SK-N-SH treated with all-trans-retinoic acid at 6 μM for 48 hours (cell line): ENCODE results near the gene AK3.

Experiments used
- ATAC-seq: fragments of 200-7000 bp; cut with Tn5 transposase; 3 replicates; pipeline ENCODE4 v1.9.1; 2020; ENCODE audit warnings: mild to moderate bottlenecking, moderate library complexity
- ARNTL ChIP-seq: fragments of 450-650 bp; formaldehyde crosslinking; IDR thresholded peaks from 2 replicates; pipeline ENCODE4 v1.5.0; 2020; ENCODE audit warnings: low read depth, mild to moderate bottlenecking, moderate library complexity, borderline replicate concordance
- BACH2 ChIP-seq: fragments of 250-450 bp; sonication (Bioruptor Pico); IDR thresholded peaks from 2 replicates; pipeline ENCODE4 v1.9.0; 2021; ENCODE audit warnings: mild to moderate bottlenecking, borderline replicate concordance
- CSDC2 ChIP-seq: fragments of 250-450 bp; sonication (Bioruptor Pico); IDR thresholded peaks from 2 replicates; pipeline ENCODE4 v1.5.0; 2020; ENCODE audit warnings: mild to moderate bottlenecking, moderate library complexity
- ESRRG ChIP-seq: fragments of 250-450 bp; sonication (Bioruptor Pico); IDR thresholded peaks from 2 replicates; pipeline ENCODE4 v1.6.1; 2021; ENCODE audit warnings: mild to moderate bottlenecking
- GLIS3 ChIP-seq: fragments of 250-450 bp; sonication (Bioruptor Pico); IDR thresholded peaks from 2 replicates; pipeline ENCODE4 v1.5.0; 2020; ENCODE audit warnings: mild to moderate bottlenecking, moderate library complexity
- ISL1 ChIP-seq: fragments of 250-450 bp; sonication (Bioruptor Pico); IDR thresholded peaks from 2 replicates; pipeline ENCODE4 v2.1.2; 2022; ENCODE audit warnings: mild to moderate bottlenecking, moderate library complexity
- OSR1 ChIP-seq: fragments of 250-450 bp; sonication (Bioruptor Pico); IDR thresholded peaks from 2 replicates; pipeline ENCODE4 v1.8.0; 2022; ENCODE audit warnings: moderate library complexity, mild to moderate bottlenecking, inconsistent platforms
- POU6F1 ChIP-seq: fragments of 250-450 bp; sonication (Bioruptor Pico); IDR thresholded peaks from 2 replicates; pipeline ENCODE4 v1.8.0; 2021; ENCODE audit warnings: low read depth, mild to moderate bottlenecking, moderate library complexity, borderline replicate concordance
- PPARA ChIP-seq: fragments of 250-450 bp; sonication (Bioruptor Pico); IDR thresholded peaks from 2 replicates; pipeline ENCODE4 v1.5.0; 2020; ENCODE audit warnings: mild to moderate bottlenecking, borderline replicate concordance
- RARB ChIP-seq: fragments of 250-450 bp; sonication (Bioruptor Pico); IDR thresholded peaks from 2 replicates; pipeline ENCODE4 v1.8.0; 2021; ENCODE audit warnings: mild to moderate bottlenecking, moderate library complexity
- SNAI2 ChIP-seq: fragments of 250-450 bp; sonication (Bioruptor Pico); IDR thresholded peaks from 2 replicates; pipeline ENCODE4 v1.5.0; 2020; ENCODE audit warnings: mild to moderate bottlenecking, moderate library complexity
- TCF4 ChIP-seq: fragments of 250-450 bp; sonication (Bioruptor Pico); IDR thresholded peaks from 2 replicates; pipeline ENCODE4 v1.8.0; 2021; ENCODE audit warnings: mild to moderate bottlenecking, moderate library complexity, borderline replicate concordance
- ZC3H10 ChIP-seq: fragments of 250-450 bp; sonication (Bioruptor Pico); IDR thresholded peaks from 2 replicates; pipeline ENCODE4 v1.5.1; 2021; ENCODE audit warnings: mild to moderate bottlenecking, moderate library complexity
- ZFP3 ChIP-seq: fragments of 250-450 bp; sonication (Bioruptor Pico); IDR thresholded peaks from 2 replicates; pipeline ENCODE4 v1.5.0; 2020; ENCODE audit warnings: mild to moderate bottlenecking, moderate library complexity
- ZFP30 ChIP-seq: fragments of 450-650 bp; formaldehyde crosslinking; IDR thresholded peaks from 2 replicates; pipeline ENCODE4 v1.5.0; 2022; ENCODE audit warnings: mild to moderate bottlenecking, moderate library complexity
- ZNF565 ChIP-seq: fragments of 450-650 bp; formaldehyde crosslinking; conservative IDR thresholded peaks from 2 replicates; pipeline ENCODE4 v1.5.0; 2020; ENCODE audit warnings: low read depth, mild to moderate bottlenecking, moderate library complexity
- ZNF70 ChIP-seq: fragments of 450-650 bp; formaldehyde crosslinking; IDR thresholded peaks from 2 replicates; pipeline ENCODE4 v1.5.0; 2020; ENCODE audit warnings: mild to moderate bottlenecking, moderate library complexity
- ZNF8 ChIP-seq: fragments of 450-650 bp; formaldehyde crosslinking; IDR thresholded peaks from 2 replicates; pipeline ENCODE4 v1.5.0; 2020; ENCODE audit warnings: mild to moderate bottlenecking, moderate library complexity
- TF ChIP-seq, protein P1 (sequence below): fragments of 250-450 bp; sonication (Bioruptor Pico); IDR thresholded peaks from 2 replicates; pipeline ENCODE4 v1.5.0; 2020; ENCODE audit warnings: mild to moderate bottlenecking, moderate library complexity
- TF ChIP-seq, protein P2 (sequence below): fragments of 250-450 bp; sonication (Bioruptor Pico); IDR thresholded peaks from 2 replicates; pipeline ENCODE4 v1.5.1; 2020; ENCODE audit warnings: low read depth, mild to moderate bottlenecking, moderate library complexity
- TF ChIP-seq, protein P3 (sequence below): fragments of 250-450 bp; sonication (Bioruptor Pico); IDR thresholded peaks from 2 replicates; pipeline ENCODE4 v1.8.0; 2020; ENCODE audit warnings: mild to moderate bottlenecking, moderate library complexity, borderline replicate concordance

The AK3 gene

GRCh38 chr9:4700932-4701331 is 40.1 kb downstream of the AK3 start:
- TF ChIP-seq ZNF565 (CRISPR knock-in tag) (no peak), BACH2 (no peak), TCF4 (CRISPR knock-in tag) (no peak), ZNF8 (CRISPR knock-in tag) (no peak), ESRRG (CRISPR knock-in tag) (no peak), GLIS3 (no peak), OSR1 (no peak), CSDC2 (CRISPR knock-in tag) (no peak)

DNA sequence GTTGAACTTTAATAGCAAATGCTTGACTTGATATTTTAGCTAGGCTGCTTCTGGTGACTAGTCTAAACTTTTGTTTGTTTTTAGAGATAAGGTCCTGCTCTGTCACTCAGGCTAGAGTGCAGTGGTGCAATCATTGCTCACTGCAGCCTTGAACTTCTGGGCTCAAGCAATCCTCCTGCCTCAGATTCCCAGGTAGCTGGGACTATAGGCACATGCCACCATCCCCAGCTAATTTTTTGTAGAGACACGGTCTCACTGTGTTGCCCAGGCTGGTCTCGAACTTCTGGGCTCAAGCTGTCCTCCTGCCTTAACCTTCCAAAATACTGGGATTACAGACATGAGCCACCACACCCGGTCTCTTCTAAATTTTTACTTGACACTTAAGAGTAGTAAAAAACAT is 40.9 kb downstream of the AK3 start:
- ATAC-seq = no peak

More at GRCh38 chr9:4700932-4701331, 40.1 kb downstream of the AK3 start:
- no peak for ATAC-seq

GRCh38 chr9:4691795-4692194 is 49.2 kb downstream of the AK3 start:
- ATAC-seq = no peak
- TF ChIP-seq ZNF8 (CRISPR knock-in tag) (no peak), ZNF70 (CRISPR knock-in tag) (no peak), PPARA (CRISPR knock-in tag) (no peak), GLIS3 (no peak), ZFP3 (no peak), ARNTL (CRISPR knock-in tag) (no peak), CSDC2 (CRISPR knock-in tag) (no peak), TCF4 (CRISPR knock-in tag) (no peak), ISL1 (CRISPR knock-in tag) (no peak), POU6F1 (CRISPR knock-in tag) (no peak)
- TF ChIP-seq, protein P1, sequence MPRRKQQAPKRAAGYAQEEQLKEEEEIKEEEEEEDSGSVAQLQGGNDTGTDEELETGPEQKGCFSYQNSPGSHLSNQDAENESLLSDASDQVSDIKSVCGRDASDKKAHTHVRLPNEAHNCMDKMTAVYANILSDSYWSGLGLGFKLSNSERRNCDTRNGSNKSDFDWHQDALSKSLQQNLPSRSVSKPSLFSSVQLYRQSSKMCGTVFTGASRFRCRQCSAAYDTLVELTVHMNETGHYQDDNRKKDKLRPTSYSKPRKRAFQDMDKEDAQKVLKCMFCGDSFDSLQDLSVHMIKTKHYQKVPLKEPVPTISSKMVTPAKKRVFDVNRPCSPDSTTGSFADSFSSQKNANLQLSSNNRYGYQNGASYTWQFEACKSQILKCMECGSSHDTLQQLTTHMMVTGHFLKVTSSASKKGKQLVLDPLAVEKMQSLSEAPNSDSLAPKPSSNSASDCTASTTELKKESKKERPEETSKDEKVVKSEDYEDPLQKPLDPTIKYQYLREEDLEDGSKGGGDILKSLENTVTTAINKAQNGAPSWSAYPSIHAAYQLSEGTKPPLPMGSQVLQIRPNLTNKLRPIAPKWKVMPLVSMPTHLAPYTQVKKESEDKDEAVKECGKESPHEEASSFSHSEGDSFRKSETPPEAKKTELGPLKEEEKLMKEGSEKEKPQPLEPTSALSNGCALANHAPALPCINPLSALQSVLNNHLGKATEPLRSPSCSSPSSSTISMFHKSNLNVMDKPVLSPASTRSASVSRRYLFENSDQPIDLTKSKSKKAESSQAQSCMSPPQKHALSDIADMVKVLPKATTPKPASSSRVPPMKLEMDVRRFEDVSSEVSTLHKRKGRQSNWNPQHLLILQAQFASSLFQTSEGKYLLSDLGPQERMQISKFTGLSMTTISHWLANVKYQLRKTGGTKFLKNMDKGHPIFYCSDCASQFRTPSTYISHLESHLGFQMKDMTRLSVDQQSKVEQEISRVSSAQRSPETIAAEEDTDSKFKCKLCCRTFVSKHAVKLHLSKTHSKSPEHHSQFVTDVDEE (CRISPR knock-in tag) = no peak

More for the DNA sequence above, 40.9 kb downstream of the AK3 start:
- no peak for TF ChIP-seq TCF4 (CRISPR knock-in tag)
- TF ChIP-seq, protein P1 (CRISPR knock-in tag) = no peak
- no peak for TF ChIP-seq ZFP30
- TF ChIP-seq RARB (CRISPR knock-in tag) = no peak
- no peak for TF ChIP-seq BACH2
- TF ChIP-seq, protein P2, sequence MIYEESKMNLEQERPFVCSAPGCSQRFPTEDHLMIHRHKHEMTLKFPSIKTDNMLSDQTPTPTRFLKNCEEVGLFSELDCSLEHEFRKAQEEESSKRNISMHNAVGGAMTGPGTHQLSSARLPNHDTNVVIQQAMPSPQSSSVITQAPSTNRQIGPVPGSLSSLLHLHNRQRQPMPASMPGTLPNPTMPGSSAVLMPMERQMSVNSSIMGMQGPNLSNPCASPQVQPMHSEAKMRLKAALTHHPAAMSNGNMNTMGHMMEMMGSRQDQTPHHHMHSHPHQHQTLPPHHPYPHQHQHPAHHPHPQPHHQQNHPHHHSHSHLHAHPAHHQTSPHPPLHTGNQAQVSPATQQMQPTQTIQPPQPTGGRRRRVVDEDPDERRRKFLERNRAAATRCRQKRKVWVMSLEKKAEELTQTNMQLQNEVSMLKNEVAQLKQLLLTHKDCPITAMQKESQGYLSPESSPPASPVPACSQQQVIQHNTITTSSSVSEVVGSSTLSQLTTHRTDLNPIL (CRISPR knock-in tag) = no peak
- no peak for TF ChIP-seq SNAI2 (CRISPR knock-in tag)
- no peak for TF ChIP-seq PPARA (CRISPR knock-in tag)
- no peak for TF ChIP-seq GLIS3
- TF ChIP-seq ZC3H10 (CRISPR knock-in tag) = no peak
- no peak for TF ChIP-seq ARNTL (CRISPR knock-in tag)
- TF ChIP-seq ZNF70 (CRISPR knock-in tag) = no peak
- TF ChIP-seq, protein P3, sequence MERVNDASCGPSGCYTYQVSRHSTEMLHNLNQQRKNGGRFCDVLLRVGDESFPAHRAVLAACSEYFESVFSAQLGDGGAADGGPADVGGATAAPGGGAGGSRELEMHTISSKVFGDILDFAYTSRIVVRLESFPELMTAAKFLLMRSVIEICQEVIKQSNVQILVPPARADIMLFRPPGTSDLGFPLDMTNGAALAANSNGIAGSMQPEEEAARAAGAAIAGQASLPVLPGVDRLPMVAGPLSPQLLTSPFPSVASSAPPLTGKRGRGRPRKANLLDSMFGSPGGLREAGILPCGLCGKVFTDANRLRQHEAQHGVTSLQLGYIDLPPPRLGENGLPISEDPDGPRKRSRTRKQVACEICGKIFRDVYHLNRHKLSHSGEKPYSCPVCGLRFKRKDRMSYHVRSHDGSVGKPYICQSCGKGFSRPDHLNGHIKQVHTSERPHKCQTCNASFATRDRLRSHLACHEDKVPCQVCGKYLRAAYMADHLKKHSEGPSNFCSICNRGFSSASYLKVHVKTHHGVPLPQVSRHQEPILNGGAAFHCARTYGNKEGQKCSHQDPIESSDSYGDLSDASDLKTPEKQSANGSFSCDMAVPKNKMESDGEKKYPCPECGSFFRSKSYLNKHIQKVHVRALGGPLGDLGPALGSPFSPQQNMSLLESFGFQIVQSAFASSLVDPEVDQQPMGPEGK (CRISPR knock-in tag) = no peak
- TF ChIP-seq OSR1 = no peak
- TF ChIP-seq POU6F1 (CRISPR knock-in tag) = no peak
- no peak for TF ChIP-seq ZFP3
- TF ChIP-seq ISL1 (CRISPR knock-in tag) = no peak
- TF ChIP-seq CSDC2 (CRISPR knock-in tag) = no peak
